Stimulated activated naive B cell treated with anti-CD40 and anti-IgM and Interleukin-4, amounts not matched to agents 10 μg/mL and 1 μg/mL and 100 μg/mL, for 72 hours (primary cell): ENCODE results near the gene MLEC.
"Not testable (repeated sequence)": the region's sequence is repeated elsewhere in the genome, so short reads cannot be mapped to it uniquely, and the experiment has no call there.

Source experiments
- ATAC-seq, 2 donors: fragments of 150-1000 bp; cut with Tn5 transposase; replicated peaks; 2 replicates each; pipeline ENCODE4 v1.10.0; 2021; ENCODE audit warnings: moderate library complexity in 1 of 2
- DNase-seq: peaks from one replicate; pipeline ENCODE4 v3.0.0; 2021
- H3K27ac Mint-ChIP-seq: one replicate; pipeline ENCODE4 v1.8.0; 2022; ENCODE audit warnings: mild to moderate bottlenecking, mixed read lengths
- H3K27me3 Mint-ChIP-seq, 2 donors: one replicate each; pipeline ENCODE4 v1.8.0; 2022; ENCODE audit warnings: mixed read lengths in 2 of 2
- H3K36me3 Mint-ChIP-seq, 2 donors: one replicate each; pipeline ENCODE4 v1.8.0; 2022; ENCODE audit warnings: mixed read lengths in 2 of 2, mild to moderate bottlenecking in 1 of 2
- H3K4me1 Mint-ChIP-seq, 2 donors: one replicate each; pipeline ENCODE4 v1.8.0; 2022; ENCODE audit warnings: mixed read lengths in 2 of 2, mild to moderate bottlenecking in 1 of 2
- H3K4me3 Mint-ChIP-seq, 2 donors: one replicate each; pipeline ENCODE4 v1.8.0; 2022; ENCODE audit warnings: mild to moderate bottlenecking in 2 of 2, mixed read lengths in 2 of 2, moderate library complexity in 1 of 2
- H3K9me3 Mint-ChIP-seq, 2 donors: one replicate each; pipeline ENCODE4 v1.8.0; 2022; ENCODE audit warnings: mixed read lengths in 2 of 2, mild to moderate bottlenecking in 1 of 2

The MLEC gene

DNA sequence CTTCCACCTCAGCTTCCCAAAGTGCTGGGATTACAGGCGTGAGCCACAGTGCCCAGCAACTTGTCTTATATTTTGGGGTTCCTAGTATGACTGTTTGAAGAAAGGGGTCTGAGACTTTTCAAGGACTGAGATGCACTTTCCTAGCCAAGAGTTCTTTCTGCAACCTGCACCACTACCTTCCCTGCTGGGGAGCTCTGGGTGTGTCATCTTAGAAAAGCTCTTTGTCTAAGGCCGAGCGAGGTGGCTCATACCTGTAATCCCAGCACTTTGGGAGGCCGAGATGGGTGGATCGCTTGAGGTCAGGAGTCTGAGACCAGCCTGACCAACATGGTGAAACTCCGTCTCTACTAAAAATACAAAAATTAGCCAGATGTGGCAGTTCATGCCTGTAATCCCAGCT lies 16.7 kb upstream of the MLEC start:
- H3K27ac Mint-ChIP-seq: peak overlapping the region; percentile 88
- not testable (repeated sequence) for H3K9me3 Mint-ChIP-seq, H3K36me3 Mint-ChIP-seq, ATAC-seq, DNase-seq, H3K27me3 Mint-ChIP-seq
- peaks cover 50 to 90% of the 10 kb centered on the region in 2 donors for H3K4me1 Mint-ChIP-seq
- peak overlapping the region in 1 of 2 donors; percentile 72 for H3K4me3 Mint-ChIP-seq

DNA sequence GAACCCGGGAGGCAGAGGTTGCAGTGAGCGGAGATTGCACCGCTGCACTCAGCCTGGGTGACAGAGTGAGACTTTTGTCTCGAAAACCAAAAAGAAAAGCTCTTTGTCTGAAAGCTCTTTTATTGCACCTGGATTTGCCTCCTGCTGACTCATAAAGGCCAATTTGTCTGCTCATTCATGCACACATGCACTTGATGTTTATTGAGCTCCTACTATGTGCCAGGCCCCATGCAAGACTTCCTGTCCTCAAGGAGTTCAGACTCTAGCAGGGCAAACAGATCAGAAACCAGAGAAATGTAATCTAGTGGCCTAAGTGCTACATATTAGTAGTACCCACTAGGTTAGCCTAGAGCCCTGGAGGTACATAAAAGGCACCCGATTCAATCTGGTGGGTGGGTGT lies 16.3 kb upstream of the MLEC start:
- Mint-ChIP-seq H3K27me3 (no peaks in the 10 kb centered on the region), H3K9me3 (no peaks in the 10 kb centered on the region), H3K27ac (peak overlapping the region; percentile 88), H3K36me3 (no peaks in the 10 kb centered on the region), H3K4me1 (peaks cover 51 to 90% of the 10 kb centered on the region in 2 donors), H3K4me3 (no peak overlapping the region)
- ATAC-seq (no peak), DNase-seq (no peak)

DNA sequence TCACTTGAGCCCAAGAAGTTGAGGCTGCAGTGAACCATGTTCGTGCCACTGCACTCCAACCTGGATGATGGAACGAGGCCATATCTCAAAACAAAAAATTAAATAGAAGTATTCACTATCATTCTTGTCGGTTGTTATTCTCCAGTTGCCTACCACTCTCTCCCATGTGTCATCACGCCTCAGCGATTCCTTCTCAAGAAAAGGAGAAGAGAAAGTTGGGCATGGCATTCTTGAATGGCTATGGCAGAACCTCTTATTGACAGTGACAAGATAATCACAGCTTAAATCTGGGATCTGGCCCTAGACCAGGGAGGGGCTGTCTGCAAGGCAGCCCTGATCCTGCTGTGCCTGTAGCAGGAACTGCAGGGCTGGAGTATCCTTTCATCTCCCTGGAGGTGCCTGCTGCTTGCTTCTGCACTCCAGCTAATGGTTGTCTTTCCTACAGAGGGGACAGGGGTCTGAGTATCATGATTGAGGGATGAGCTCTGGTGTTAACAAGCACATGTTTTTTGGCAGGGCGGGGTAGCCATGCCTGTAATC lies 12.8 kb upstream of the MLEC start:
- DNase-seq (peak; percentile 38), ATAC-seq (peak; percentile 41 to 49)
- Mint-ChIP-seq H3K27ac (peak overlapping the region; percentile 85), H3K4me1 (peaks cover 44 to 81% of the 10 kb centered on the region in 2 donors), H3K4me3 (peak overlapping the region; percentile 40 to 65), H3K36me3 (no peaks in the 10 kb centered on the region), H3K9me3 (no peaks in the 10 kb centered on the region), H3K27me3 (no peaks in the 10 kb centered on the region)

DNA sequence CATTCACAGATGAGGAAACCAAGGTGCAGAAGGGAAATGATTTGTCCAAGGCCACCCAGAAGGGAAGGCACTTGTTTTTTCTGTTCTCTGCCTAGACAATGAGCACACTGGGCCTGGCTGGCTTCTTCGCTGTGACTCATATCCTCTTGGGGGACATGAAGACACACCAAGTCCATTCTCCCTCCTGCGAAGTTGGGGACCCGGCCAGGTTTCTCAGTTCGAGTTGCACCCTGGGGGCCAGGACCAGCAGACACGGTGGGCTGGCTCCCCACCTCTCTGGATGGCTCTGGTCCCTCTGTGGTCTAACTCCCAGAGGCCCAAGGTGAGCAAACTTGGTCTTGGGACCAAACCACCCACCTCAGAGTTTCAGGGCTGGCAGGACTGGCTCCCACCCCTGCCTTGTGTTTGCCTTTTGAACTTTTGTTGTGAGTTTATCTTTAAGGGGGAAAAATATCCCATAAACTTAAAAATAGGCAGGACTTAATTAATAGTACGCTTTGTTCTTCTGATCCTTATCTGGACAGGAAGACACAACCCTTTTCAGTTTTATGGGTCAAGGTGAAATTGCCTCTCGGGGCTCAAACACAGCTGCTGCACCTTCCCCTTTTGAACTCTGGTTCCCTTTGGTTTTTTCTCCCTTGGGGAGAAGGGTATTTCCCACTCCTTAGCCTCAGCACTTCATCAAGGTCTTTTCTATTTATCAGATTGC lies 9.0 kb upstream of the MLEC start:
- ATAC-seq (peak; percentile 81 to 82), DNase-seq (peak; percentile 61)
- no peaks in the 10 kb centered on the region for H3K27me3 Mint-ChIP-seq
- peak overlapping the region; percentile 94 for H3K27ac Mint-ChIP-seq
- H3K4me1 Mint-ChIP-seq: peaks cover 28 to 65% of the 10 kb centered on the region in 2 donors
- no peaks in the 10 kb centered on the region for H3K36me3 Mint-ChIP-seq
- peak overlapping the region; percentile 52 to 63 for H3K4me3 Mint-ChIP-seq
- no peaks in the 10 kb centered on the region for H3K9me3 Mint-ChIP-seq

DNA sequence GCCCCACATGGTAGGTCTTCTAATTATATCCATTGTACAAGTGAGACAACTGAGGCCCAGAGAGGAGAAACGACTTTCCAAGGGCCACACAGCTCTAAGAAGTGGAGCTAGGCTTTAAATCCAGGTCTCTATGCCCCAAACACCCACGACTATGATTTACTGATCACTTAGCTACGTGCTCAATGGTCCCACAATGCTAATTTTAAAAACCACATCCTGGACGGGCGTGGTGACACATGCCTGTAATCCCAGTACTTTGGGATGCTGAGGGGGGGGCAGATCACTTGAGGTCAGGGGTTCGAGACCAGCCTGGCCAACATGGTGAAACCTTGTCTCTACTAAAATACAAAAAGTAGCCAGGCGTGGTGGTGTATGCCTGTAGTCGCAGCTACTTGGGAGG lies 8.4 kb upstream of the MLEC start:
- H3K9me3 Mint-ChIP-seq: no peaks in the 10 kb centered on the region
- peaks cover 26 to 69% of the 10 kb centered on the region in 2 donors for H3K4me1 Mint-ChIP-seq
- H3K4me3 Mint-ChIP-seq: peak overlapping the region; percentile 10 to 63
- DNase-seq (no peak), ATAC-seq (peak; percentile 29)
- H3K36me3 Mint-ChIP-seq: no peaks in the 10 kb centered on the region
- H3K27me3 Mint-ChIP-seq: no peaks in the 10 kb centered on the region
- H3K27ac Mint-ChIP-seq: peak overlapping the region; percentile 94

DNA sequence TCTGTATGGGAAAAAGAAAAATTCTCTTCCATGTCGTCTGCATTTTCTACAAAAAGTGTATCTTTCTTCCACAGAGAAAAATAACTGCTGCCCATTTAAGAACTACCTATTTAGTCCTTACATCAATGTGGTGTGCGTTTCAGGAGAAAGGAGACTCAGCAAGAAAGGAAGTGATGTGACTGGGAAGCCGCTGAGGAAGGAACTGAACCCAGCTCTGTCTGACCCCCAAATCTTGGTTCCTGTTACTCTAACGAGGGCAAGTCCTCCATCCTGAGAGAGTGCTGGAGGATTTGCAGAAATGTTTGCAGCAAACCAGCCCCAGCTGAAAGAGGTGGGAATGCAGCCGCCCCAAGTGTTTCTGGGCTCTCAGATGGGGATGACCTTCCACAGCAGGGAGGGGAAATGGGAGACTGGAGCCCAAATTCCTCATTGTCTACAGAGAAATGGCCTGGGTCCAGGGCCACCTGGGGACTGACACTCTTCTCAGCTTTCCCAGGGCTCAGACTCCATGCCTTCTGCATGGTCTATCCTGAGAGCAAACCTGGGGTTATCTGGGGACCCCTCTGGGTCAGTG lies 6.7 kb upstream of the MLEC start:
- H3K4me1 Mint-ChIP-seq: peaks cover 28 to 67% of the 10 kb centered on the region in 2 donors
- H3K4me3 Mint-ChIP-seq: peak overlapping the region; percentile 25 to 47
- peaks cover 0 to 2% of the 10 kb centered on the region in 2 donors for H3K9me3 Mint-ChIP-seq
- no peaks in the 10 kb centered on the region for H3K27me3 Mint-ChIP-seq
- H3K27ac Mint-ChIP-seq: peak overlapping the region; percentile 71
- no peaks in the 10 kb centered on the region for H3K36me3 Mint-ChIP-seq
- peak in 1 of 2 donors; percentile 20 for ATAC-seq
- no peak for DNase-seq

DNA sequence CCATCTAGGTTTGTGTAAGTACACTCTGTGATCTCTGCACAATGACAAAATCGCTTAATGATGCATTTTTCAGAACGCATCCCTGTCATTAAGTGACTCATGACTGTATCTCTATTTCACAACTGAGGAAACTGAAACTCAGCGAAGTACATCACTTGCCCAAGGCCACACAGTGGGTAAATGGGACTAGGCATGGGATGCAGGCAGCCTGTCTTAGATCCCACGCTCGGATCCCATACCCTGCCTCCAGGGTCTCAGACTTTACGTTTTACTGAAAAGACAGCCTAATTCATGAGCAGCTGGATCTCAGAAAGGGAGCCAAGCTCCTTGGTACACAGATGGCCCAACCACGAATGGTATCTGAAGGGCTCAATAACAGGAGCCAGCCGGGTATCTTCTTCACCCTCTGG lies 2.4 kb upstream of the MLEC start:
- peaks cover 0 to 4% of the 10 kb centered on the region in 2 donors for H3K36me3 Mint-ChIP-seq
- peaks cover 0 to 2% of the 10 kb centered on the region in 2 donors for H3K9me3 Mint-ChIP-seq
- peaks cover 29 to 63% of the 10 kb centered on the region in 2 donors for H3K4me1 Mint-ChIP-seq
- DNase-seq (no peak), ATAC-seq (no peak)
- peak overlapping the region; percentile 91 for H3K27ac Mint-ChIP-seq
- H3K4me3 Mint-ChIP-seq: peak overlapping the region in 1 of 2 donors; percentile 37
- H3K27me3 Mint-ChIP-seq: no peaks in the 10 kb centered on the region

DNA sequence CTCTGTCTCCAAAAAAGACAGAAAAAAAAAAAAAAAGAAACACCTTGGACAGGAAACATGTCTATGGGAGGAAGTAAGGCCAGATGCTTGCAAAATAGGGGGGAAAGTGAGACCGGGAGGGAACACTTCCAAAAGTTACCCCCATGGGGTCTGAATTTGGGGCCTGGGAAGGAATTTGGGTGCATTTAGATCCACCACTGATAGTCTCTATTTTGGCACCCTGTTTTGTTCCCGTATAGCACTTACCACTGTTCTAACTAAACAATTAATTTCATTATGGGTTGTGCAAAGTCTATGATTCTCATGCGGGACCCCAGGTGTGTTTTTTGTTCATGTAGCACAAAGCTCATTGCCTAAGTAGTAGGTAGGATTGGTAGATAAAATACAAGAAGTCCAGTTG lies 1.4 kb upstream of the MLEC start:
- DNase-seq: no peak
- H3K4me1 Mint-ChIP-seq: peaks cover 24 to 57% of the 10 kb centered on the region in 2 donors
- H3K27ac Mint-ChIP-seq: peak overlapping the region; percentile 91
- H3K36me3 Mint-ChIP-seq: peaks cover 0 to 4% of the 10 kb centered on the region in 2 donors
- peak overlapping the region; percentile 37 to 46 for H3K4me3 Mint-ChIP-seq
- H3K27me3 Mint-ChIP-seq: no peaks in the 10 kb centered on the region
- H3K9me3 Mint-ChIP-seq: peaks cover 0 to 2% of the 10 kb centered on the region in 2 donors
- no peak for ATAC-seq

DNA sequence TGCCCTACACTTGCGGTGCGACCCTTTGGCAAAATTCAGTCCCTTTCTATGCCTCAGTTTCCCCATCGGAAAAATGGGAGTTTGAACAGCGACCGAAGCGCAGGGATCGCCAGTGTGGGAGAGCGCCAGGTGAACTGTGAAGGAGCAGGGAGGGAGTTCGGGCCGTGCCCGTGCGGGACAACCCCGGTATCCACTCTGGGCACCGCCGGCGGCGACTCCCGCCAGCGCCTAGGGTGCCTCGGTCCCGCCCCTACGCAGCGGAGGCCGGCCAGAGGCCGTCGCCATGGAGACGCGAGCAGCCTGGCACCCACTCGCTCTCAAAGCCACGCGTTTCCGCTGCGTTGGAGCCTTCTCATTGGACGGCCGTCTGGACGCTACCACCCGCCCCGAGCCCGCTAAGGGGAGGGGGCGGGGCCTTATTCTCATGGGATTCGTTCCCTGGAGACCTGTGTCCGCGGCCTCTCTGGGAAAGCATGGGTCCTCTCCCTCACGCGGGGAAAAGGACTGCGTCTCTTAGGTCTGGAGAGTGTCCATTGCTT lies 729 bp upstream of the MLEC start:
- peak; percentile 81 for ATAC-seq
- H3K36me3 Mint-ChIP-seq: peaks cover 3 to 4% of the 10 kb centered on the region in 2 donors
- no peaks in the 10 kb centered on the region for H3K27me3 Mint-ChIP-seq
- H3K4me1 Mint-ChIP-seq: peaks cover 27 to 60% of the 10 kb centered on the region in 2 donors
- peaks cover 0 to 2% of the 10 kb centered on the region in 2 donors for H3K9me3 Mint-ChIP-seq
- peak; percentile 97 for DNase-seq
- H3K27ac Mint-ChIP-seq: peak overlapping the region; percentile 98
- H3K4me3 Mint-ChIP-seq: peak overlapping the region; percentile 93 to 96

DNA sequence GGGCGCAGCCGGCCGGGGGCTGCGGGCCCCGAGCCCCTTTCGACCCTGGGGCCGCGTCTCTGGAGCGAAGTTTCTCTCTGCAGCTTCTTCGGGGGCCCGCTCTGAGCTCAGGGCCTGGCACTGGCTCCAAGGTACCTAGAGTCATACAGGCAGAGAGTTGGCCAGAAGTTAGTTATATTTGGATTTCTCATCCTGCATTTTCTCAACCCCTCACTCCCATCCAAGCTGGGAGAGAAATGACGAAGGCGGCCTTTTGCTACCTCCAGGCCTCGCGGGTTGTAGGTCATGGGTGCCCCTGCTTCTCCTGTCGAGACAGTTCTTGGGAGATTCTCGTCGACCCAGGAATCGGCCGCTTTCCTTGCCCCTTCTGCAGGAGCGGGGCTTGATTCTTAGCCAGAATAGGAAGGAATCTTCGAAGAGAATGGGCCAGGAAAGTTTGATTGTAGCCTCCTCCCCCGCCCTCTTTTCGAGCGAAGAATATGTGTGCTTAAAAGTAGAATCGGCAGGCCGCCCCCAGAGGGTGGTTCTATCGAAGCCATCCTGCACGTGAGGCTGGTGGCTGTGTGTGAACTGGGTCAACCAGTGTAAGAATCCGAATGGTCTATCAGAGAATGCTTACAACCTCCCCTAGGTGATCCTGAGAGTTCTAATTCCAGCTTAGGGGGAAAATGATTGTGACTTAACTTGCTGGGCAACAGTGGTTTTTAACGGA lies 785 bp downstream of the MLEC start:
- H3K27ac Mint-ChIP-seq: peak overlapping the region; percentile 79
- peaks cover 29 to 67% of the 10 kb centered on the region in 2 donors for H3K4me1 Mint-ChIP-seq

DNA sequence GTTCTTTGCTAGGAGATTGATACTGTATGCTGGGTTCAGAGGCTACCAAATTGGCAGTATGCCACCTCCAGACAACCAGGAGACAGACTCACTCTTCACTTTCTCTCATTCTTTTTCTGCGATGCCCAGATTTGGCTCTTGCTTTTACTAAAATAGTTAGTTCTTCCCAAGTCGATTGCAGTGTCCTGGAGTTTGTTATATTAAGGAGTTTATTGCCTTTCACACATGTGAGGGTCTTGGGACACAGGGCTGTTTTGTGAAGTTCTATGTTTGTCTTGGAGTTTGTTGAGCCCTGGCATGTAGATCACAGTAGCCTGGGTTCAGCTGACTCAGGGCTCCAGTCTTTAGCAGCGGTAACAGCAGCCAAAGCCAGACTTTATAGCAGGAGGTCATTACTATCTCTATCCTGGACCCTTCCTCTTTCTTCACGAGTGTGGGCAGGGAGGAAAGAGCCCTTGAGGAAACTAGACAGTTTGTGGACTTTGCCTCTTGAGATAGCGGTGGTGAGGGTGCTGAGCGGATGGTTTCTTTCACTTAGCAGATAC lies 1.6 kb downstream of the MLEC start:
- H3K27me3 Mint-ChIP-seq: no peaks in the 10 kb centered on the region
- peak overlapping the region; percentile 89 to 96 for H3K4me3 Mint-ChIP-seq
- DNase-seq: no peak
- peak overlapping the region; percentile 37 for H3K27ac Mint-ChIP-seq
- peaks cover 13 to 15% of the 10 kb centered on the region in 2 donors for H3K36me3 Mint-ChIP-seq
- no peak for ATAC-seq
- peaks cover 32 to 66% of the 10 kb centered on the region in 2 donors for H3K4me1 Mint-ChIP-seq
- H3K9me3 Mint-ChIP-seq: peaks cover 0 to 2% of the 10 kb centered on the region in 2 donors

More for the DNA sequence above, 785 bp downstream of the MLEC start:
- DNase-seq (no peak), ATAC-seq (no peak)
- Mint-ChIP-seq H3K27me3 (no peaks in the 10 kb centered on the region), H3K36me3 (peaks cover 9 to 10% of the 10 kb centered on the region in 2 donors), H3K9me3 (peaks cover 0 to 2% of the 10 kb centered on the region in 2 donors), H3K4me3 (peak overlapping the region; percentile 89 to 96)

DNA sequence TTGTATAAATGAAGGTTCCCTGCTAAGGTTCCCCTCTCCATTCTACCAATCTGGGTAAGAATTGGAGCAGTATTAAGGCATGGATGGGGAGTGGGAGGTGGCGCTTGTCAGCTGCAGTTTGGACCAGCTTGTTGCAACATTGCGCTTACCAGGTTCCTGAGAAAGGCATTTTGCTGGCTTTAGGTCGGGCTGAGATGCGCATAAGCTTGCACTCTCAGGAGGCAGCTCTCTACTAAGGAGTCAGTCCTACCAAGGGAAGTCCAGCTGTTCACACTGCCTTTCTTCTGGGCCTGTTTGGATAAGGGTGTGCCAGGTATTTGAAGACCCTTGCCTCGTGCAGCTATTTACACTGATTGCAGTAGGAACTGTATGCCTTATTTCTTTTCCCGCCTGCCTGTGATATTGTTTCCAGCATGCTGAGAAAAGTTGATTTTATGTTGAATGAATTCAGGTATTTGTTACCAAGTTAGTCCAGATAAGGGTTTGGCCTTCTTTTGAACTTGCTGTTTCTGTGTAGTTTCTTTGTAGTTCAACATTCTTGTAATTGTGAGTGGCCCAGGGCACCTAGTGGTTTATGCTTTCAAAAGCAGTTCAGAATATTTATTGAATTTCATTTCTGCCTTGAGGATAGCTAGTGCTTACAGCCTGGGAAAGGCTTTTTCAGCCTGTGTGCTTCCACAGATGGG lies 2.6 kb downstream of the MLEC start:
- peaks cover 18 to 23% of the 10 kb centered on the region in 2 donors for H3K36me3 Mint-ChIP-seq
- H3K27me3 Mint-ChIP-seq: no peaks in the 10 kb centered on the region
- ATAC-seq (no peak), DNase-seq (no peak)
- H3K27ac Mint-ChIP-seq: no peak overlapping the region
- peaks cover 0 to 2% of the 10 kb centered on the region in 2 donors for H3K9me3 Mint-ChIP-seq
- H3K4me3 Mint-ChIP-seq: peak overlapping the region in 1 of 2 donors; percentile 96
- H3K4me1 Mint-ChIP-seq: peaks cover 27 to 62% of the 10 kb centered on the region in 2 donors

DNA sequence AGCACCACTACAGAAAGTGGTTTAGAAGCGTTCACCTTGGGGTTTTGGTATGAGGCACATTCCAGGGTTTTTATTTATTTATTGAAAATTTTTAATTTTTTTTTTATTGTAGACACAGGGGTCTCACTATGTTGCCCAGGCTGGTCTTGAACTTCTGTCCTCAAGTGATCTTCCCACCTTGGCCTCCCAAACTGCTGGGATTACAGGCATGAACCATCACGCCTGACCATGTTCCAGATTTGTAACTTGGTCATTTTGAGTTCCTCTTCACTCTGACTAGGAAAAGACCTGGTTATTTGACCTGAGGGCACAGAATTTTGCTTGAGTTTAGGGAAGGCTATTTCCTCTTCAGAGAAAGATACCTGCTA lies 3.1 kb downstream of the MLEC start:
- Mint-ChIP-seq H3K27me3 (no peaks in the 10 kb centered on the region), H3K4me3 (no peak overlapping the region), H3K4me1 (peaks cover 25 to 62% of the 10 kb centered on the region in 2 donors), H3K9me3 (peaks cover 0 to under 1% of the 10 kb centered on the region in 2 donors), H3K27ac (no peak overlapping the region), H3K36me3 (peaks cover 23 to 29% of the 10 kb centered on the region in 2 donors)
- ATAC-seq: no peak
- no peak for DNase-seq
